HL-60/S4 treated with retinoic acid at 250 ng/mL for 4 days and 3 days (cell line): ENCODE measurements around the gene MORN5.

Source experiments
- in situ Hi-C: fragments of 300-500 bp; cut with MboI; formaldehyde crosslinking; loops from 2 replicates; pipeline ENCODE4 v1.7.0; 2022; ENCODE audit warnings: low sequenced_read_pairs

Gene MORN5

GRCh38 chr9:122122903-122123632, 36.6 kb upstream of the MORN5 start:
- in situ Hi-C loops, result loop anchor here (10.0 to 25.0 kb wide), 2 partner anchors 222 to 689 kb away; partner anchors contain the start of gene OR1K1

DNA sequence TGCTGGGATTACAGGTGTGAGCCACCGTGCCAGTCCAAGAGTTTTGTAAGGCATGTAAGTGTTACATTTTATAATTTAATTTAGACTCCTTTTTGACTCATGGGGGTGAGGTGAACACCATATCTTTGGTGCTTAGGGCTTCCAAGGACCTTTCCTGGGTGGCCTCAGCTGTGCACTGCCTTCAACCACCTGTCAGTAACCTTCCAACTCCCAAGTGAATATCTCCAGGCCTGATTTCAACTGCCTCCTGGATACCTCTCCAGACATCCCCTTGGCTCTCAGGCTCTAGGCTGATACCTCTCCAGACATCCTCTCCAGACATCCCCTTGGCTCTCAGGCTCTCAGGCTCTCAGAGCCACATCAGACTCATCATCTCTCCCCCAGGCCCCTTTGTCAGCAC, 35.7 kb upstream of the MORN5 start:
- in situ Hi-C loops, result loop anchor here (10.0 to 25.0 kb wide), 2 partner anchors 221 to 688 kb away; partner anchors contain the start of gene OR1K1

- in situ Hi-C loops, result loop anchor here (10.0 to 25.0 kb wide), 2 partner anchors 220 to 688 kb away; partner anchors contain the start of gene OR1K1
Measured at GRCh38 chr9:122124528-122124927, 35.2 kb upstream of the MORN5 start.

DNA sequence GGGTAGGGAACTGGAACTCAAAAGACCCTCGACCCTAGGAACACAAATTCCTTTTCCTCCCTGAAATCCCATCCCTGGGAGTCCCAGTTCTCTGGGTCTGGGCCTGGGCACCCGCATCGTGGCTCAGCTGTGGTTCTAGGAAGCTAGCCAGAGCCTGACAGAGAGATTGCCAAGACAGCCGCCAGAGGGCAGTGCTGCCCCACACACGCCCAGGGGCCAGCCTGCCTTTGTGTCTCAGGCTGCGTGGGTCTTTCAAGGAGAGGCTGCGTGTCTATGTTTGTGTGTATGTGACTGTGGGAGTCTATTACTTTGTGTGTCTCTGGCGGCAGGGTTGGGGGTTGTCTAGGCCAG, 34.6 kb upstream of the MORN5 start:
- in situ Hi-C loops, result loop anchor here (10.0 kb wide), 1 partner anchor 220 kb away; no protein-coding TSS in a partner anchor

DNA sequence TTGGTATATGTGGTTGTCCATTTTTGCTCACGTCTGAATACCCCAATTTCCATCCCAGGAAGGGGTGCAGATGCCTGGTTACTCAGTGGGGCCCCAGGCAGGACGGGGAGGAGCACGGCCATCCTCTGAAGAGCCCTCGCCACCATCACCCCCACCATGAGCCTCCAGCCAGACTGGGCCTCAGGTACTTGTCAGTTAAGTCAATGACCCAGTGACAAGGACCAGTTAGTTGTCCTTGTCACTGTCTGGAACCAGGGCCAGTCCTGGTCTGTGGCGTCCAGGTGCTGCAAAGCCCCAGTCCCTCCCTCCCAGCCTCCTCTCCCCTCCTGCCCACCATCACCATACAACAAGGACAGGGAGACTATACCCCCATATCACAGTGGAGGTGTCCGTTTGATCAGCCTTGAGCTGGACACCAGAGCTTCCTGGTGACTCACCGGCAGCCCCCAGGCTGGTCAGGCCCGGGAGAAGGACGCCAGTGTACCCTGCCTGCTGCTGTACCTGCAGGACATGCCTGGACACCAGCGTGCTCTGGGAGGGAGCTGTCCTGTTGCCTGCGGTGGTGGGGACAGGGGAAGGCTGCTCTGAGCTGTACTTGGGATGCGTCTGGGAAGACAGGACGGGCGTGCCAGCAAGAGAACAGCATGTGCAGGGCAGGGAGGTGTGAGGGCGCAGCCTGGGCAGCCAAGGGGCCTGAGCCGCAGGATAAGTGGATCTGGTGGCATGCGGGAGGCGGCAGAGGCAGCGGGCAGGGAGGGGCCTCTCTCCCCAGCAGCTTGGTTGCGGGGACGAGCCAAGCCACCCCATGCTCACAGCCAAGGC, 34.0 kb upstream of the MORN5 start:
- in situ Hi-C loops, result loop anchor here (10.0 kb wide), 1 partner anchor 219 kb away; no protein-coding TSS in a partner anchor

- in situ Hi-C loops, result loop anchor here (10.0 kb wide), 1 partner anchor 218 kb away; no protein-coding TSS in a partner anchor
Measured at GRCh38 chr9:122126331-122127261, 33.1 kb upstream of the MORN5 start.

GRCh38 chr9:122127396-122127798, 32.3 kb upstream of the MORN5 start:
- in situ Hi-C loops, result loop anchor here (10.0 kb wide), 1 partner anchor 217 kb away; no protein-coding TSS in a partner anchor

DNA sequence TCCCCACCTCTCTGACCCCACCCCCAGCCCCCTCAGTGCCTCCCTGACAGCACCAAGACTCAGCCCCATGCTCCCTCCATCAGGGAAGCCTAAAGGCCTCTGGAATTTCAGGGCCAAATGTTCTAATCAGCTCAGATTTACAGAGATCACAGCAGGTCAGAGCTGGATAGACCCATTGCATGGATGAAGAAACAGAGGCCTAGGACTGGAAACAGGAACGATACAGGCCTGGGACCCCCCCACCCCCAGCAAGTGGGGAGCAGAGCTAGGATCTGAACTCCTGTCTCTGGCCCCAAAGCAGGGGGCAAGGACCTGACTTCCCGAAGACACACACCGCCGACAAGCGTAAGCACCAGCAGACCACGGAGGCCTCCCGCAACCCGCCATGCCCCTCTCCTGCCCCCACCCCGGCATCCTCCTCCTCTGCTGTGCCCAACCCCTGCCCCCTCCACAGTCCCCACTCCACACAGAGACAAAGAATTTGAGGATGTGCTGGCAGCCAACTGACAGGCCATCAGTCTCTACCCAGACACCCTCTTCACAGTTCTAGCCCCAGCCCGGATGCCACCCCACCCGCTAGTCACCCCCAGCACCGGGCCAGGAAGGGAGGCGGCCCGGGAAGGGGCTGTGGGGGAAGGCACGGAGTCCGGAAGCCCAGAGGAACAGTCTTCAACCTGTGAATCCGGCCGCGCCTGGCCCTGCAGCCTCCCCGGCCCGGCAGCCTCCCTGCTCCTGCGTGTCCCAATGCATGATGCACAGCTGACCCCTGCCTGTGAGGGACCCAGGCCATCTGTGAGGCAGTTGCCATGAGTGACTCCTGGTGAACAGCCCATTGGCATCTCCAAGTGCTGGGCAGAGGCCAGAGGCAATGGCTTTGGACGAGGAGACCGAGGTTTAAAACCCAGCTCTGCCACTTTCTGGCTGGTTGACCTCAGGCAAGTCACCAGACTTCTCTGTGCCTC, 31.4 kb upstream of the MORN5 start:
- in situ Hi-C loops, result loop anchor here (10.0 kb wide), 1 partner anchor 217 kb away; no protein-coding TSS in a partner anchor

GRCh38 chr9:122128969-122129343, 30.8 kb upstream of the MORN5 start:
- in situ Hi-C loops, result loop anchor here (10.0 kb wide), 1 partner anchor 216 kb away; no protein-coding TSS in a partner anchor

GRCh38 chr9:122129969-122130368, 29.7 kb upstream of the MORN5 start:
- in situ Hi-C loops, result loop anchor here (10.0 kb wide), 1 partner anchor 215 kb away; no protein-coding TSS in a partner anchor

DNA sequence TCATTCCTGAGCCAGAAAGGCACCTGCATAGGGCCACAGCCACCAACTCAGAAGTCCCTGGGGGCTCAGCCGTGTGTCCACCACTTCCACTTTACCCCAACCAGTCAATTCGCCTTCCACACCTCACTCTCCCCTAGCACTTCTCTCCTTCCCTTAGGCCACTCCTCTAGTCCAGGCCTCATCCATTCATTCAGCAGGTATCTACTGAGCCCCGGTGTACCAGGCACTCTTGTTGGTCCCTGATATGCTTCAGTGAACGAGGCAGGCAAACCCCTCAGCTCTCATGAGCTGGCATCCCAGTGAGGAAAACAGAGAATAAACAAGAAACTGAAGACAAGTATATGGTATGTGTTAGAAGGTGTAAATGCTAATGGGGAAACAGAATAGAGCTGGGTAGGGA, 28.9 kb upstream of the MORN5 start:
- in situ Hi-C loops, result no loop called here

DNA sequence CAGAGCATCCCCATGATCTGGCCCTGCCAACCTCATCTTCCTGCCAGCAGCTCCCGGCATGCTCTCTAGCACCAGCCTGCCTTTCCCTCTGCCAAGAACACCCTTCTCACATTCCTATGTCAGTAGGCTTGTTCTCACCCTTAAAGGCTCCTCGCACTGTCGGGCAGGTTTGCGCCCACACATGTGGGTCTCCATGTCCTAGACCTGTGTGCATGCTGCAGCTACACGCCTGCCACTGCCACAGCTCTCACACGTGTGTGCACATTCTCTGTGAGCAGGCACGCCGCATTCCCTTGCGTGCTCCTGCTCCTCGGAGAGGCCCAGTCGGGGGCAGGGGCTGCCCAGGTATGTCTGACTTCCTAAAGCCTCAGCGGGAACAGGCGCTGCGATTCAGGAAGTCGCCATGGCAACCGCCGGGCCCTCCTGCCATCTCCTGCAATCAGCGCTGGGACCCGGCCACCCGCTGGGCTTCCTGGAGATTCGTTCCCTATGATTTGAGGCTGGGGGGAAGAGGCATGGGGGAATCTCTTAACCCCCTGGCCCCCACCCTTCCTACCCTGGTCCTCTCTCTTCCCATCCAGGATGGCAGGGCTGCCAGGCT, 28.2 kb upstream of the MORN5 start:
- in situ Hi-C loops, result no loop called here

DNA sequence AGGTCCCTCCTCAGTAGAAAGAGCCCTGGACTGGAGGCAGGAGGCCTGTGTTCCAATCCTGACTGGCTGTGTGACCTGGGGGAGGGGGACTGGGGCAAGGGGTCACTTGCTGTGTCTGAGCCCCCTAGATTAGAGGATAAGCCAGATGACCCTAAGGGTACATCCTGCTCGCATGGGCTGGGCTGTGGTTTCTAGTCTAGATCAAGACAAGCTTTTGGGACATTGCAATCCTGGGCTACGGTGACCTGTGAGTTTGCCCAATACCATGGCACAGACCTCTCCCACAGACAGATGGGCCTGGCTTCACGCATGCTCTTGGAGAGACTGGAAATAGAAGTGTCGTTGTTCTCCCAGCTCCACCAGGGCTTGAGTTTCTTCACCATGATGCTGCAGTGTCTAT, 27.2 kb upstream of the MORN5 start:
- in situ Hi-C loops, result no loop called here

DNA sequence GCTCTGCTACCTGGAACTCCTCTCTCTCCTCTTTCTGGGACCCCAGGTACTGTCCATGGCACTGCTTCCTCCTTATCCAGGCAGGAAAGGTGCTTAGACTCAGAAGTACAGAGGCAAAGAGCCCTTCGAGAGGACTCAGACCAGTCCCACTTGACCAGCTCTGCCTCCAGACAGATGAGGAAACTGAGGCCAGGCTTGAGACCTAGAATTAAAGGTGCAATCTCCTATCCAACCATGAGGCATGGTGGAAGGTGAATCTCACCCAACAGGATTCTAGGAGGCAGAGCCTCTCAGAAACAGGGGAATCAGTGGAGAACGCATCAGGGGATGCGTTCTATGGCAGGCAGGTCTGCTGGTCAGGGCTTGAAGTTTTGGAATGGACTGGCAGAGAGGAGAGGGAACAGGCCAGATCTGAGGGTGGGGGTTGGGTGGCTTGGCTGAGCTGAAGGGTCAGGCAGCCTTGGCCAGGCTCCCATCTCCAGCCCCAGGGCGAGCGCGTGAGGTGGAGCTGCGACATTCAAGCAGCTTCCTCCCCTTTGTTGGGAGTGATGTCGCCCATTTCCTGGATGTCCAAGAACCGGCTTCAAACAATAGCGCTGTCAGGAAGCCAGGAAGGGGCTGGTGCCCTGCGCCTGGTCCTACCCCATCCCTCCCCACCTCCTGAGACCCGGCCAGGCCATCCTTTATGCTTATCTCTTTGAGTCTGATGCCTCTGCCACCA, 26.3 kb upstream of the MORN5 start:
- in situ Hi-C loops, result no loop called here

DNA sequence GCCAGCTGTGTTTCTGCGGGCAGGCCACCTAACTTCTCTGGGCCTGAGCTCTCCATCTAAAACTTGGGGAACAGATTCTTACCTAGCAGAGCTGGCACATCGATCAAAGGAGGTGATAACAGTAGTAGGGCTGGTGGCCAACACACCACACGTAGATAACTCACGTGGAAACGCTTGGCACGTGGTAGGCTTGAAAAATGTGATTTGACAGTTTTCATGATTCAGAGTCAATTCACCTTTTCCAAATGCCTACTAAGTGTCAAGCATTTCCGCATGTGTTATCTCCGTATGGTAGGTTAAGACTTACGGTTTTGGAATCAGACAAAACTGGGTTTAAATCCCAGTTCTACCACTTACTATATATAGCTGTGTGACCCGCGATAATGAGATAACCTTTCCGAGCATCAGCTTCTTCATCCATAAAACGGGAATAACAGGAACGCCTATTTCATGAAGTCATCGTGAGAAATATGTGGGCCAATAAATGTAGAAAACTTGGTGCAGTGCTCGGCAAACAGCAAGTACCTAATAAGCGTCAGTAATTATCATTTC, 25.6 kb upstream of the MORN5 start:
- in situ Hi-C loops, result no loop called here

DNA sequence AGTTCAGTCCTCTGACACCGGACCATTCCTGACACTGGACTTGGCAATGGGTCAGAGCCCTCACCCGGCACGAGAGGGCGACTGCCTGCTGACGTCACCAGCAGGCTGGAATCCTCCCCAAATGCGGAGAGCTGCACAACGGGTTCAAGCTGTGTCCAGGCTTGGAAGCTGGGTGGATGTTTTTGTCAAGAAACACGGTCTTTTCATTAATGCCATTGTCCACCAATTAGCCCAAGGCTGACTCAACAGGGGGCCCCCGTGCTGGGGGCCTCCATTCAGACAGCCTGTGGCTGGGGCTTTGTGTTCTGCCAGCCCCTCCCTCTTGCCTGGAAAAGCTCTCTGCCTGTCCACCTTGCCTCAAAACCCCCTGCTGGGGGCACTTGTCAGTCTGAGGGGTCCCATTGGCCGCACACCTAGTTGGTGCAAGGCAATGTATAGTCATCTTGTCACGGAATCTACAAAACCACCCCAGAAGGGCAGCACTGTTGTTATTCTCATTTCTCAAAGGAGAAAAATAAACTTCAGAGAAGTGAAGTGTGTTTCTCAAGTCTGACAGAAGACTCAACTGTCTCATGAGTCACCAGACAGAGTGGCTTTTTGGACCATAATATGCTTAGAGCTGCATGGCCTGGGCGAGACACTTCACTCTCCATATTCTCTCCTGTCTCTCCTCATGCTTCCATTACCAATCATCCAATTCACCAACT, 24.7 kb upstream of the MORN5 start:
- in situ Hi-C loops, result no loop called here

- in situ Hi-C loops, result no loop called here
Measured at GRCh38 chr9:122135529-122135859, 24.2 kb upstream of the MORN5 start.
